Small intestine (tissue), 7 donors: ENCODE results near the gene SNAP47. TPM values are rescaled to one million over a fixed set of nuclear protein-coding genes. Genes with fewer than 3 reads are reported as not detected.

Source experiments
- DNase-seq, 2 donors: peaks; one replicate each; pipeline versions ENCODE4 v3.0.0 to v3.0.0-alpha.2; 2013
- FAIRE-seq: peaks from 2 replicates; lab custom pipeline; 2012; peaks lifted over from hg19 to GRCh38; lab: Jason Lieb, UNC
- H3K27ac ChIP-seq, 3 donors: one replicate each; pipeline ENCODE4 v1.5.1; 2013; ENCODE audit warnings: low read length in 2 of 3, mild to moderate bottlenecking in 2 of 3, control low read depth in 1 of 3, inconsistent platforms in 1 of 3, low read depth in 1 of 3, moderate library complexity in 1 of 3
- H3K27me3 ChIP-seq, 3 donors: one replicate each; pipeline ENCODE4 v1.6.1; 2013; ENCODE audit warnings: low read length in 3 of 3, inconsistent platforms in 1 of 3; ENCODE audit not compliant: control insufficient read depth in 3 of 3, insufficient read depth in 3 of 3
- H3K36me3 ChIP-seq, 3 donors: one replicate each; pipeline ENCODE4 v1.6.1; 2013; ENCODE audit warnings: low read length in 3 of 3, inconsistent platforms in 1 of 3, low read depth in 1 of 3, mild to moderate bottlenecking in 1 of 3, moderate library complexity in 1 of 3; ENCODE audit not compliant: control insufficient read depth in 3 of 3, insufficient read depth in 2 of 3
- H3K4me1 ChIP-seq, 3 donors: one replicate each; pipeline ENCODE4 v1.6.1; 2013; ENCODE audit warnings: low read length in 2 of 3, inconsistent platforms in 1 of 3, low read depth in 1 of 3, mild to moderate bottlenecking in 1 of 3, moderate library complexity in 1 of 3; ENCODE audit not compliant: control insufficient read depth in 3 of 3, insufficient read depth in 2 of 3
- H3K4me3 ChIP-seq, 3 donors: one replicate each; pipeline ENCODE4 v1.5.1; 2013; ENCODE audit warnings: low read length in 3 of 3, control low read depth in 1 of 3, inconsistent platforms in 1 of 3, low read depth in 1 of 3, mild to moderate bottlenecking in 1 of 3, moderate library complexity in 1 of 3
- H3K9me3 ChIP-seq, 2 donors: one replicate each; pipeline ENCODE4 v1.6.1; 2013; ENCODE audit warnings: low read depth in 1 of 2, low read length in 1 of 2; ENCODE audit not compliant: control insufficient read depth in 2 of 2, insufficient read depth in 1 of 2
- WGBS, 3 donors: extraction: QIAGEN DNeasy Blood & Tissue Kit; methylation state at CpG; one replicate each; pipeline ENCODE4 v1.1.7; 2013; 5-methylcytosine and 5-hydroxymethylcytosine counted together
- polyA plus RNA-seq, 4 donors: library from polyadenylated mRNA; stranded (reverse) in 3 of 4; unstranded in 1 of 4; fragments of 200-250 nt in 3 of 4; fragments of 120-200 nt in 1 of 4; gene quantifications; one replicate each; pipeline versions ENCODE4 v1.2.1 to v1.2.3, GENCODE V29; 2013
- donor health status: healthy with polysubstance abuse.
- donor health status: control.
- donor health status: control.
- donor health status: Bipolar disorder and iron deficiency.
- donor health status: healthy.

Gene SNAP47
- polyA plus RNA-seq, 4 donors, result 9.8 to 22.5 (median 15.5) TPM

DNA sequence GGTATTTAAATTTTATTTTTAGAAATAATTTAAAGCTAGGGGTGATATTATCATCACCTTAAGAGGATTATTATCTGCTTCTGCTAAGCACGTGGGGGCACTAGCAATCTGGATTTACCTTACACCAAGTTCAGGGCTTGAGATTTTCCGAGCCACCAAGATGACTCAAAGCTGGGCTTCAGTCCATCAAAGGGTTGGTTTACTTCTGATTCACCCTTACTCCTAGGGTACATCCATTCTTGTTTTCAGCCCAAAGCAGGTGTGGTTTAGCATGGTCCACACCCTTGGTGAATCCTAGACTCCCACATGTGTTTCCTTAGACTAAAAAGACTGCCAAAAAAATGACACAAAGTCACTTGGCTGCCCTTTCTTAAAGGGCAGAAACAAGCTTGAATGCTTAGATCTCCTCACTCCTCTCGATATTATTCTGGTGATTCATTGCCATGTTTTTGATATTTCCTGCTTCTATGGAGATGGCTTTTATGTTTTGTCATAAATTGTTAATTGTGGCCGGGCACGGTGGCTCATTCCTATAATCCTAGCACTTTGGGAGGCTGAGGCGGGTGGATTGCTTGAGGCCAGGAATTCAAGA, 70.5 kb downstream of the SNAP47 start:
- Histone ChIP-seq H3K9me3 (peaks cover 0 to 4% of the 10 kb centered on the region in 2 donors), H3K4me1 (no peaks in the 10 kb centered on the region), H3K27ac (no peak overlapping the region), H3K4me3 (no peak overlapping the region), H3K36me3 (no peaks in the 10 kb centered on the region), H3K27me3 (peaks cover 0 to 2% (median 0%) of the 10 kb centered on the region in 3 donors)
- DNase-seq, result no peak
- WGBS, 3 donors, result 60 to 72% (median 72%) methylated on average over 6 of the region's 6 CpGs
- no peak for FAIRE-seq

DNA sequence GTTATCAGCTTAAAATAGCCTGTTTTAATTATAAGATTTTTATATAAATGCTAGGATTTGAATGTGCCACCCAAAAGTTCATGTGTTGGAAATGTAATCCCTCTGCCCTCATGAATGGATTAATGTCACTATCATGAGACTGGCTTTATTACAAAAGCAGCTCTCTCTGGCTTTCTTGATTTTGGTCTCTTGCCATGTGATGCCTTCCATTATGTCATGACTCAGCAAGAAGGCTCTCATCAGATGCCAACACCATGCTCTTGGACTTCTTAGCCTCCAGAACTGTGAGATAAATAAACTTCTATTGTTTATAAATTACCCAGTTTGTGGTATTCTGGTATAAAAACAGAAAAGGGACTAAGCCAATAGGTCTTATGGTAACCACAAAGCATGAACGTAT, 73.3 kb downstream of the SNAP47 start:
- Histone ChIP-seq H3K4me3 (no peak overlapping the region), H3K9me3 (peaks cover 0 to 6% of the 10 kb centered on the region in 2 donors), H3K36me3 (no peaks in the 10 kb centered on the region), H3K27ac (no peak overlapping the region), H3K27me3 (peaks cover 0 to 2% (median 0%) of the 10 kb centered on the region in 3 donors), H3K4me1 (no peaks in the 10 kb centered on the region)
- 49 to 79% (median 65%) methylated on average over 1 of the region's 1 CpG for WGBS, 3 donors
- DNase-seq (no peak), FAIRE-seq (no peak)

DNA sequence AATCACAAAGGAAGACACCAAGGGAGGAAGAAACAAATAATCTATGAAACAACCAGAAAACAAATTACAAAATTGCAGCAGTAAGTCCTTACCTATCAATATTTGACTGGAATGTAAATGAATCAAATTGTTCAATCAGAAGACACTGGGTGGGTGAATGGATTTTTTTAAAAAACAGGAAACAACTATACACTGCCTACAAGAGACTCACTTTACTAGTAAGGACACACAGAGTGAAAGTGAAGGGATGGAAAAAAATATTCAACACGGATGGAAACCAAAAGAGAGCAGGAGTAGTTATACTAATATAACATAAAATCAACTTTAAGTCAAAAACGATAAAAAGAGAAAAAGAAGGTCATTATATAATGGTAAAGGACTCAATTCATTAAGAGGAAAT, 73.8 kb downstream of the SNAP47 start:
- no peak overlapping the region for H3K4me3 ChIP-seq
- H3K36me3 ChIP-seq, result no peaks in the 10 kb centered on the region
- WGBS, 3 donors, result 72 to 82% (median 76%) methylated on average over 2 of the region's 2 CpGs
- DNase-seq (no peak), FAIRE-seq (no peak)
- peaks cover 0 to 10% of the 10 kb centered on the region in 2 donors for H3K9me3 ChIP-seq
- H3K27me3 ChIP-seq, result peaks cover 0 to 2% (median 0%) of the 10 kb centered on the region in 3 donors
- H3K4me1 ChIP-seq, result no peaks in the 10 kb centered on the region
- no peak overlapping the region for H3K27ac ChIP-seq

DNA sequence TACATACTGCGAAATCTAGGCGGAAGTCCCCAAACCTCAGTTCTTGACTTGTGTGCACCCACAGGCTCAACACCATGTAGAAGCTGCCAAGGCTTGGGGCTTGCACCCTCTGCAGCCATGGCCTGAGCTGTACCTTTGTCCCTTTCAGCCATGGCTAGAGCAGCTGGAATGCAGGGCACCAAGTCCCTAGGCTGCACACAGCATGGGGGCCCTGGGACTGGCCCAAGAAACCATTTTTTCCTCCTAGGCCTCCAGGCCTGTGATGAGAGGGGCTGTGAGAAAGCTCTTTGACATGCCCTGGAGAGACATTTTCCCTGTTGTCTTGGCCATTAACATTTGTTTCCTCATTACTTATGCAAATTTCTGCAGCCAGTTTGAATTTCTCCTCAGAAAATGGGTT, 78.7 kb downstream of the SNAP47 start:
- peaks cover 0 to 20% of the 10 kb centered on the region in 2 donors for H3K9me3 ChIP-seq
- 90 to 100% (median 98%) methylated on average over 2 of the region's 2 CpGs for WGBS, 3 donors
- no peaks in the 10 kb centered on the region for H3K27me3 ChIP-seq
- no peak for FAIRE-seq
- H3K4me3 ChIP-seq, result no peak overlapping the region
- H3K36me3 ChIP-seq, result no peaks in the 10 kb centered on the region
- no peak overlapping the region for H3K27ac ChIP-seq
- no peaks in the 10 kb centered on the region for H3K4me1 ChIP-seq
- no peak for DNase-seq

DNA sequence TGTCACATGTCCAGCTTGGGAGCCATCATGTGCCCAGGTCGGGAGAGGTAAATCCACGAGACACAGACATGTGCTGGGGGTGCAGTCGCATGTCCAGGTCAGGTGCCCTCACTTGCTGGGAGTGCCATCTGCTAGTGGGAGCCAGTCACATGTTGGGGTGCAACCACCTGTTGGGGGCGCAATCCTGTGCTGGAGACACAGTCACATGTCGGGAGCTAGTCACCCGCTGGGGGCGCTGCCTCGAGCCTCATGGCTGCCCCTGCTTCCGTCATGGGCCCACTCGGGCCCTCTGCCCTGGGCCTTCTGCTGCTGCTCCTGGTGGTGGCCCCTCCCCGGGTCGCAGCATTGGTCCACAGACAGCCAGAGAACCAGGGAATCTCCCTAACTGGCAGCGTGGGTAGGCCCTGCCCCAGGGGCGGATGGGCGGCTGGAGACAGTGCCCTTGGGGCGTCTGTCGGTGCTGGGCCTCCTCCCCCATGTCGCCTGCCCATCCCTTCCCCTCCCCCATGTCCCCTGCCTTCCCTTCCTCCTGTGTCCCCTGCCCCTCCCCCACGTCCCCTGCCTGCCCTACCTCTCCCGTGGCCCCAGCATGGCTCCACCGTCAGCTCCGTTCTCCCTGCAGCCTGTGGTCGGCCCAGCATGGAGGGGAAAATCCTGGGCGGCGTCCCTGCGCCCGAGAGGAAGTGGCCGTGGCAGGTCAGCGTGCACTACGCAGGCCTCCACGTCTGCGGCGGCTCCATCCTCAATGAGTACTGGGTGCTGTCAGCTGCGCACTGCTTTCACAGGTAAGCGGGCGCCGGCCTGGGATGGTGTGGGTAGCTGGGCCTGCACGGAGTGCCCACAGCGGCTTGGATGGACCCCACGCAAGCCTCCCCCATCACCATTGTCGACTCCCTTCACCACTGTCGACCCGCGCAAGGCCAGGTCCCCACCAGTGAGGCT, 80.5 kb downstream of the SNAP47 start, which contains the start of gene PRSS38:
Gene PRSS38 (plus strand): TSS at position 208 of the 942 bp plus-strand sequence. CDS start 42 bp downstream, at position 250.
- H3K4me3 ChIP-seq, result no peak within 1 kb of the TSS
- FAIRE-seq (no peak), DNase-seq (no peak)
- H3K27me3 ChIP-seq, result no peaks in the 10 kb centered on the region
- 93 to 96% (median 94%) methylated on average over 42 to 44 of the region's 44 CpGs for WGBS, 3 donors
- no peaks in the 10 kb centered on the region for H3K36me3 ChIP-seq
- H3K27ac ChIP-seq, result no peak within 1 kb of the TSS
- no peaks in the 10 kb centered on the region for H3K4me1 ChIP-seq
- H3K9me3 ChIP-seq, result peaks cover 0 to 20% of the 10 kb centered on the region in 2 donors

DNA sequence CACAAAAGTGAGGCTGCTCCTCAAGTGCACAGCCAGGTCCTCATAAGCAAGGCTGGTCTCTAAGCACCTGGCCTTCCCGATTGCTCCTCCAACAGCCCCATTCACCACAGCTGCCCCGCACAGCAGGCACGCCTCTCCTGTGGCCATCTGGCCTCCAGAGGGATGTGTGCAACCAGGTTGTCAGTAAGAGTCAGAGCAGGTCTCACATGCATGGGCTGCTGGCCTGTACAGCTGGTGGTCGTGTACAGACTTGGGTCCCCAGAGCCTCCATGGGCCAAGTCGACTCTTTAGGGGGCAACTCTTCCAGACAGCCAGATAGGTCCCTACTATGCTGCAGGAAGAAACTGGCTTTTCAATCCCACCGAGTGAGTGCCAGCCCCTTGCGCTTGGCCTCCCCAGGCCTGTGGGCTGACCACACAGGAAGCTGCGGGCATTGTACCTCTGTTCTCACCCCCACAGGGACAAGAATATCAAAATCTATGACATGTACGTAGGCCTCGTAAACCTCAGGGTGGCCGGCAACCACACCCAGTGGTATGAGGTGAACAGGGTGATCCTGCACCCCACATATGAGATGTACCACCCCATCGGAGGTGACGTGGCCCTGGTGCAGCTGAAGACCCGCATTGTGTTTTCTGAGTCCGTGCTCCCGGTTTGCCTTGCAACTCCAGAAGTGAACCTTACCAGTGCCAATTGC, 81.7 kb downstream of the SNAP47 start:
- Histone ChIP-seq H3K27ac (no peak overlapping the region), H3K36me3 (no peaks in the 10 kb centered on the region), H3K4me1 (no peaks in the 10 kb centered on the region), H3K4me3 (no peak overlapping the region), H3K27me3 (no peaks in the 10 kb centered on the region), H3K9me3 (peaks cover 0 to 20% of the 10 kb centered on the region in 2 donors)
- 86 to 91% (median 88%) methylated on average over 15 to 16 of the region's 16 CpGs for WGBS, 3 donors
- FAIRE-seq (no peak), DNase-seq (no peak)

DNA sequence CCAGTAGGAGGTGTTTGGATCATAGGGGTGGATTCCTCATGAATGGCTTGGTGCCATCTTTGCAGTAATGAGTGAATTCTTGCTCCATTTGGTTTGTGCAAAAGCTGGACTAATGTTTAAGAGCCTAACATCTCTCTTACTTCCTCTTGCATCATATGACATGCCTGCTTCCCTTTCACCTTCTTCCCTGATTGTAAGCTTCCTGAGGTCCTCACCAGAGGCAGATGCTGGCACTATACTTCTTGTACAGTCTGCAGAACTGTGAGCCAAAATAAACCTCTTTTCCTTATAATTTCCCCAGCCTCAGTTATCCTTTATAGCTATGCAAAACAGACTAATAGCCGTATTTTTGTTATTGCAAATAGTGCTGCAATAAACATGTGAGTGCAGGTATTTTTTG, 88.3 kb downstream of the SNAP47 start:
- WGBS, 3 donors, result 58 to 86% (median 75%) methylated on average over 1 of the region's 1 CpG
- FAIRE-seq (no peak), DNase-seq (no peak)
- Histone ChIP-seq H3K9me3 (peaks cover 0 to 6% of the 10 kb centered on the region in 2 donors), H3K4me1 (no peaks in the 10 kb centered on the region), H3K4me3 (no peak overlapping the region), H3K27me3 (peaks cover 0 to 1% (median 0%) of the 10 kb centered on the region in 3 donors), H3K36me3 (no peaks in the 10 kb centered on the region), H3K27ac (no peak overlapping the region)

DNA sequence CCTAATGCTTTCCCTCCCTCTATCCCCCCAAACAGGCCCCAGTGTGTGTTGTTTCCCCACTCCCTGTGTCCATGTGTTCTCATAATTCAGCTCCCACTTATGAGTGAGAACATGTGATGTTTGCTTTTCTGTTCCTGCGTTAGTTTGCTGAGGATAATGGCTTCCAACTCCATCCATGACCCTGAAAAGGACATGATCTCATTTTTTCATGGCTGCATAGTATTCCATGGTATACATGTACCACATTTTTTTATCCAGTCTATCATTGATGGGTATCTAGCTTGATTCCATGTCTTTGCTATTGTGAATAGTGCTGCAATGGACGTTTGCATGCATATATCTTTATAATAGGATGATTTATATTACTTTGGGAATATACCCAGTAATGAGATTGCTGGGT, 89.0 kb downstream of the SNAP47 start:
- Histone ChIP-seq H3K36me3 (no peaks in the 10 kb centered on the region), H3K4me1 (no peaks in the 10 kb centered on the region), H3K4me3 (no peak overlapping the region), H3K9me3 (peaks cover 0 to 6% of the 10 kb centered on the region in 2 donors), H3K27ac (no peak overlapping the region), H3K27me3 (peaks cover 0 to 2% (median 0%) of the 10 kb centered on the region in 3 donors)
- DNase-seq (no peak), FAIRE-seq (no peak)
- WGBS, 3 donors, result 36 to 52% (median 39%) methylated on average over 2 of the region's 2 CpGs
